ENCODE measurements around the gene GDF11.

The GDF11 gene

GRCh38 chr12:55771736-55772135 is 28.8 kb downstream of the GDF11 start:
- Mint-ChIP-seq H3K4me3 (no peak overlapping the region), H3K4me1 (no peaks in the 10 kb centered on the region), H3K27me3 (no peaks in the 10 kb centered on the region), H3K27ac (no peak overlapping the region), H3K9me3 (no peaks in the 10 kb centered on the region)
- ATAC-seq (no peak), DNase-seq (no peak)

DNA sequence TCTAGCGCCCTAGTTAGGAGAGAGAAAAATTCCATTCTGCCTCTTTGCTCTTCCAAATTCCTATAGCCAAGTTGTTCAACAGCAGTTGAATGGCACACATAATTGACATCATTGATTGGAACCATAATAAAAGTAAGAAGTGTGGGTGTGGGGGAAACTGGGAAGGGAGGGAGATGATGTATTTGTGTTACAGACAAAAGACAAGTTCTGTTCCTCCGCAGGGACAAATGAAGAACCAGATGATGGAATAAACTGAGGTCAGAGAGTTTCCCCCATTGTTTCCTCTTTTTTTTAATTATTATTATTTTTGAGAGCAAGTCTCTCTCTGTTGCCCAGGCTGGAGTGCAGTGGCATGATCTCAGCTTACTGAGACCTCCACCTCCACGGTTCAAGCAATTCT is 34.9 kb downstream of the GDF11 start:
- peaks cover 18% of the 10 kb centered on the region for H3K4me1 Mint-ChIP-seq
- H3K27ac Mint-ChIP-seq: no peak overlapping the region
- DNase-seq (no peak), ATAC-seq (no peak)
- no peaks in the 10 kb centered on the region for H3K9me3 Mint-ChIP-seq
- H3K4me3 Mint-ChIP-seq: no peak overlapping the region
- H3K27me3 Mint-ChIP-seq: no peaks in the 10 kb centered on the region

DNA sequence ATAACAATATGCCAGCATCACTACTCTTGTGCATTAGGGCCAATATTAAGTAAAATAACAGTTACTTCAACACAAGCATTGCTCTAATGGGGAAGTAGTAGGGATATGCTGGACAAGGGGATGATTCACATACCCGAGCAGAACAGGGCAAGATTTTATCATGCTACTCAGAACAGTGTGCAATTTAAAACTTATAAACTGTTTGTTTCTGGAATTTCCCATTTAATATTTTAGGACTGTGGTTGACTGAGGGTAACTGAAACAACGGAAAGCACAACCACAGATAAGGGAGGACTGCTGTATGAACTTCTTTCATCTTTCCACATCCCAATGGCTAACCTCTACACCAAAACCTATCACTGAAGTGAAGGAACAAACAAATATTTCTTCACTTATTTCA is 37.8 kb downstream of the GDF11 start:
- DNase-seq: no peak
- H3K9me3 Mint-ChIP-seq: no peaks in the 10 kb centered on the region
- peak overlapping the region in 1 of 2 donors; percentile 78 for H3K27ac Mint-ChIP-seq
- no peak for ATAC-seq
- no peak overlapping the region for H3K4me3 Mint-ChIP-seq
- no peaks in the 10 kb centered on the region for H3K27me3 Mint-ChIP-seq
- H3K4me1 Mint-ChIP-seq: peaks cover 18% of the 10 kb centered on the region

DNA sequence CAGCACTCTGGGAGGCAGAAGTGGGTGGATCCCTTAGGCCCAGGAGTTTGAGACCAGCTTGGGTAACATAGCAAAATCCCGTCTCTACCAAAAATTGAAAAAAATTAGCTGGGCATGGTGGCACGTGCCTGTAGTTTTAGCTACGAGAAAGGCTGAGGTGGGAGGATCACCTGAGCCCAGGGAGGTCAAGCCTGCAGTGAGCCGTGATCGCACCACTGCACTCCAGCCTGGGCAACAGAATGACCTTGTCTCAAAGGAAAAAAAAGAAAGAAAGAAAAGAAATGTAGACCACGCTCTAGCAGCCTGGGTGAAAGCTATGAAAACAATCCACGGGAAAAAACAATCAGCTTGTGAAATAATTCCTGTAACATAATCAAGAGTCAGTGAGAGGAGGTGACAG is 45.6 kb downstream of the GDF11 start:
- DNase-seq (no peak), ATAC-seq (no peak)
- H3K27me3 Mint-ChIP-seq: no peaks in the 10 kb centered on the region
- no peaks in the 10 kb centered on the region for H3K9me3 Mint-ChIP-seq
- no peak overlapping the region for H3K27ac Mint-ChIP-seq
- no peaks in the 10 kb centered on the region for H3K4me1 Mint-ChIP-seq
- no peak overlapping the region for H3K4me3 Mint-ChIP-seq

DNA sequence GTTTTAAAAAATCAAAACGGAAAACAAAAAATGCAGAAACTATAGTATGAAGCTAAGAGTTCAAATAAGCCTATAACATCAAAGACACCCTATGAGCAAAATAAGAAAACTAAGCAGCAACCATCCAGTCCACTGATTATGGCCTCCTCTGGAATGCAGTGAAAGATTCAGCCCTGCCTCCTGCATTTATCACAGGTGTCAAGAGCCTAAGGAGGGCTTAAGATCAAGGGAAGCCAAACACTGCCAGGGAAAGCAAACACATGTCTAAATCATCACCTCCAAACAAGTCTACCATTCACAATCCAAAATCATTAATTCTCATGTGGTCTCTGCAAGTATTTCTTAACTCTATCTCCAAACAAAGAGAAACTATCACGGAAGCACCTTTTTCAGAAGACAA is 46.2 kb downstream of the GDF11 start:
- ATAC-seq: no peak
- Mint-ChIP-seq H3K4me1 (no peaks in the 10 kb centered on the region), H3K27me3 (no peaks in the 10 kb centered on the region)

GRCh38 chr12:55789893-55790292 is 47.0 kb downstream of the GDF11 start:
- no peaks in the 10 kb centered on the region for H3K9me3 Mint-ChIP-seq
- H3K4me1 Mint-ChIP-seq: peaks cover 5% of the 10 kb centered on the region
- ATAC-seq (no peak), DNase-seq (no peak)
- no peak overlapping the region for H3K4me3 Mint-ChIP-seq
- no peaks in the 10 kb centered on the region for H3K27me3 Mint-ChIP-seq
- no peak overlapping the region for H3K27ac Mint-ChIP-seq

More for the DNA sequence above, 46.2 kb downstream of the GDF11 start:
- Mint-ChIP-seq H3K27ac (no peak overlapping the region), H3K4me3 (no peak overlapping the region), H3K9me3 (no peaks in the 10 kb centered on the region)
- no peak for DNase-seq

- Mint-ChIP-seq H3K9me3 (no peaks in the 10 kb centered on the region), H3K27me3 (no peaks in the 10 kb centered on the region), H3K4me3 (no peak overlapping the region), H3K4me1 (peaks cover 22% of the 10 kb centered on the region), H3K27ac (no peak overlapping the region)
- no peak for DNase-seq
- no peak for ATAC-seq
Measured at GRCh38 chr12:55795950-55796349, 53.0 kb downstream of the GDF11 start.

DNA sequence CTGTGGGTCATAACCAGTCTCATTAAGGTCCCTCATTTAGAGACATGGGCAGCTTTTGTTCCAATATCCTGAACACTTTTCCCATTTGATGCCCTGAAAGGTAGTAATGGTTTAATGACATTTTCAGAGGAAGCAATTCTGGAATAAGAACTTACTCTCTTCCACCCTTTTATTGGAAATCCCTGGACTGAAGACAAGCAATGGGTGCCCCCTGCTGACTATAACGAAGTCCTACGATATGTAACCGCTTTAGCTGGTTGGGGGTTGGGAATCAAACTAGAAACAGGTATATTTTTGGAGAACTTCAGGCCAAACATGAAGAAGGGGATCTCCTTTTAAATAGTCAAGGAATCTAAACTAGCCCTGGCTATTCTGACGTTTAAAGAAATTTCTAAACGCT is 54.1 kb downstream of the GDF11 start:
- Mint-ChIP-seq H3K27ac (no peak overlapping the region), H3K4me1 (peaks cover 22% of the 10 kb centered on the region), H3K4me3 (no peak overlapping the region), H3K27me3 (no peaks in the 10 kb centered on the region), H3K9me3 (no peaks in the 10 kb centered on the region)
- ATAC-seq (no peak), DNase-seq (no peak)

- ATAC-seq (no peak), DNase-seq (no peak)
- H3K27ac Mint-ChIP-seq: peak overlapping the region in 1 of 2 donors; percentile 85
- H3K9me3 Mint-ChIP-seq: no peaks in the 10 kb centered on the region
- peaks cover 22% of the 10 kb centered on the region for H3K4me1 Mint-ChIP-seq
- H3K27me3 Mint-ChIP-seq: no peaks in the 10 kb centered on the region
- no peak overlapping the region for H3K4me3 Mint-ChIP-seq
Measured at GRCh38 chr12:55797550-55797949, 54.6 kb downstream of the GDF11 start.

Measured in stimulated activated naive CD8-positive, alpha-beta T cell treated with anti-CD3 and anti-CD28 coated beads, Interleukin-15, amount 100 ng/mL, for 72 hours (primary cell).